Heart left ventricle (tissue), 16 donors: ENCODE results near the gene ATP5F1E. TPM values are rescaled to one million over a fixed set of nuclear protein-coding genes. Genes with fewer than 3 reads are reported as not detected.
A peak's percentile ranks its signal among the peaks of the same experiment; 100 is the strongest.

ENCODE experiments used
- ATAC-seq, 4 donors: fragments of 200-7000 bp; cut with Tn5 transposase; one replicate each; pipeline ENCODE4 v1.9.1; 2020 to 2022; ENCODE audit warnings: moderate library complexity in 4 of 4, mild to moderate bottlenecking in 3 of 4, moderate number of reproducible peaks in 1 of 4
- DNase-seq, 5 donors: peaks; one replicate each; pipeline ENCODE4 v3.0.0-alpha.2; 2020
- H3K27ac ChIP-seq, 12 donors: fragments of 200-600 bp; sonication (generic) in 4 of 12; one replicate each; pipeline versions ENCODE4 v1.5.0 to v1.8.0; 2016 to 2022; ENCODE audit warnings: mild to moderate bottlenecking in 2 of 12
- H3K27me3 ChIP-seq, 9 donors: fragments of 200-600 bp; sonication (generic) in 2 of 9; one replicate each; pipeline versions ENCODE4 v1.5.1 to v1.8.0; 2016 to 2022; ENCODE audit warnings: mild to moderate bottlenecking in 3 of 9
- H3K36me3 ChIP-seq, 9 donors: fragments of 200-600 bp; sonication (generic) in 2 of 9; one replicate each; pipeline versions ENCODE4 v1.5.0 to v1.8.0; 2018 to 2022; ENCODE audit warnings: mild to moderate bottlenecking in 2 of 9
- H3K4me1 ChIP-seq, 12 donors: fragments of 200-600 bp; sonication (generic) in 4 of 12; one replicate each; pipeline versions ENCODE4 v1.5.0 to v1.8.0; 2016 to 2022; ENCODE audit warnings: mild to moderate bottlenecking in 3 of 12
- H3K4me3 ChIP-seq, 12 donors: fragments of 200-600 bp; sonication (generic) in 4 of 12; one replicate each; pipeline versions ENCODE4 v1.5.0 to v1.8.0; 2017 to 2022; ENCODE audit warnings: mild to moderate bottlenecking in 9 of 12, moderate library complexity in 4 of 12
- H3K9me3 ChIP-seq, 12 donors: fragments of 200-600 bp; sonication (generic) in 4 of 12; one replicate each; pipeline versions ENCODE4 v1.5.0 to v1.8.0; 2016 to 2022; ENCODE audit warnings: mild to moderate bottlenecking in 1 of 12
- POLR2A ChIP-seq, 2 donors: fragments of 450-650 bp; IDR thresholded peaks; one replicate each; pipeline ENCODE4 v1.6.1; 2017; ENCODE audit warnings: antibody characterized with exemption in 2 of 2, mild to moderate bottlenecking in 2 of 2, moderate library complexity in 2 of 2
- WGBS, 4 donors: extraction: QIAGEN DNeasy Blood & Tissue Kit in 2 of 4; methylation state at CpG; one replicate each; pipeline versions ENCODE4 v1.1.5 to v1.1.7; 2013 to 2018; 5-methylcytosine and 5-hydroxymethylcytosine counted together
- intact Hi-C, 10 donors: fragments of 100-400 bp; cut with DNase I; formaldehyde crosslinking; loops; one replicate each; pipeline versions ENCODE4 v1.11.1 to v1.14.2; 2022
- polyA plus RNA-seq, 2 donors: library from polyadenylated mRNA; stranded (reverse); fragments of 200-250 nt; gene quantifications; one replicate each; pipeline ENCODE4 v1.2.3, GENCODE V29; 2013
- total RNA-seq, 9 donors: library from RNA; depleted of rRNA in 2 of 9; stranded (reverse); fragments of >200 nt in 2 of 9; fragmentation: NEBNext Ultra II Directional in 3 of 9; extraction: Animal tissue kit (Norgen Biotek cat#: 25700) in 3 of 9; gene quantifications; one replicate each; pipeline versions ENCODE4 v1.1.0 to v1.2.4, GENCODE V29; 2016 to 2023
- TF ChIP-seq, protein P1 (sequence below), 12 donors: fragments of 200-600 bp; sonication (generic) in 4 of 12; IDR thresholded peaks; one replicate each; pipeline versions ENCODE4 v1.5.0 to v1.8.0; 2018 to 2022; ENCODE audit warnings: antibody characterized with exemption in 12 of 12, mild to moderate bottlenecking in 5 of 12
- donor health status: ischemic (EF 13 %, LVEDD 7.1; RV severe dilation, severe dysfunction).
- donor health status: healthy with polysubstance abuse.
- donor health status: DM: no; HTN: yes; CAD: no.
- donor health status: DM: no; HTN: no; CAD: no.
- donor health status: ischemic (EF 25% LVEDD 6.9; RV normal size, moderate dysfunction).
- donor health status: ischemic (EF 25% LVEDD 5.7; RV mildly dilated, moderate dysfunction).
- donor health status: healthy.
- donor health status: DM: yes; HTN: yes; CAD: no.
- donor health status: ischemic (EF 35%, LVEDD 5.7; RV mildly dilated, moderate dysfunction).
- donor health status: nonischemic (EF 11% LVEDD 7.7; RV severe dilation, severe dysfunction).
- donor health status: DM: yes; HTN: yes; CAD: no.
- donor health status: PGD.
- donor health status: ischemic (EF 29% LVEDD 5.4; RV normal size, mild dysfunction).
- donor health status: nonischemic (EF 23%, LVEDD 6.1; RV moderate dilation, normal function).

ATP5F1E gene
- total and polyA plus RNA-seq, 11 donors, result 38.5 to 153 (median 116) TPM

DNA sequence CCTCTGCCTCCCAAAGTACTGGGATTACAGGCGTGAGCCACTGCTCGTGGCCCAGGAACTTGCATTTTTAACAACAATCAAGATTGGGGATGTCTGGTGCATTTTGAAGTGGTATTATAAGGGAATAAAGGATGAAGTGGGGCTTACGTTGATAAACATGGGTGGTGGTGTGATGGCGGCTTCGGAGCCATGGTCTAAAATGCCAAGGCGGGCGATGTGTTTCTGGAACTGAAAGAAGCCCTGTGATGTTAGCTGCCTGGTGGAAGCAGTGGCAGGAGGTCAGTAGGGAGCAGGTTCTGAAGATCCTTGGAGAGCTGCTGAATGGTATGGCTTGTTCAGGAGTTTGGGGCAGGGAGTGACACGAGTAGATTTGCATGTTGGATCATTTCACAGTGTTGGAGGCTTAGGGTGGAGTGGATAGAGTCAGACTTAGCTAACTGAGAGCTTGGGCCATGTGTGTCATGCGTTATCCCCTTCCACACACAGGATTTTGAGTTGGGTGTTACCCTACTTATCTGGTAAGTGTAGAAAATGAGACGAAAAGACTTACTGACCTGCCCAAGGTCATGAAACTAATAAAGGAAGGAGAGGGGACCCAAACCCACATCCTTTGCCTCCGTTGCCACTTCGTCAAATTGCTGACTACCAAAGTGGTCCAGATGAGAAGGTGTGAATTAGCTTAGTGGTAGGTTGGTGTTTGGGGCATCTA lies 49.6 kb downstream of the ATP5F1E start:
- intact Hi-C loops, result loop anchor here in 9 of 10 donors (5.0 to 10.0 kb wide), 7 partner anchors 50 to 330 kb away; partner anchors contain the start of genes ATP5F1E (in 5 of the 9) and STX16 (in 1 of the 9)

DNA sequence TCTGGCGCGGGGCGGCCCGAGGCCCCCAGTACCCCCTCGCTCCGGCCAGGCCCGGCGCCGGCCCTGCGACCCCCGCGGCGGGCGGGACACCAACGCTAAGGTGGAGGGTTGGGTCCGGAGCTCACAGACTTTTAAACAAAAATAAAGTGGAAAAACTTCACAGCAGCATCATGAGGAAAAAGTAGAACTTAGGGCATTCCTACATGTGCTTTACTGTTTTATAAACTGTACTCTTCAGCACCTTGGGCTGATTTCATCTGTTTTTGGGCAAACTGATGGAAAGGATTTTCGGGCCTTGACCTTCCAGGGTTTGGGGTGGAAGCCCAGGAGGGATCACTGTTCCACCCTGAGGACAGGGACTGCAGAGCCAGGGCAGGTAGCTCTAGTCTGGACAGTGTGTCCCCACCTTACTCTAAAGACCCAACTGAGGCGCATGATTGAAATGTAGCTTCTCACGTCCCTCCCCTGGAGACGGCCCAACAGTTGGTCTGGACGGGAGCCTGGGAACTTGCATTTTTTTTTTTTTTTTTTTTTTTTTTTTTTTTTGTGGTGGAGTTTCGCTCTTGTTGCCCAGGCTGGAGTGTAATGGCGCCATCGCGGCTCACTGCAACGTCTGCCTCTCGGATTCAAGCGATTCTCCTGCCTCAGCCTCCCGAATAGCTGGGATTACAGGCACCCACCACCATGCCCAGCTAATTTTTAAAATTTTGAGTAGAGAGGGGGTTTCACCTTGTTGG lies 50.3 kb downstream of the ATP5F1E start:
- ATAC-seq (peak in 1 of 4 donors; percentile 30), DNase-seq (no peak)
- intact Hi-C loops, result loop anchor here (1.0 to 10.0 kb wide), 10 partner anchors 51 to 329 kb away; partner anchors contain the start of genes ATP5F1E (in 5 of the 10) and STX16 (in 1 of the 10)

More for the DNA sequence above, 49.6 kb downstream of the ATP5F1E start:
- peak overlapping the region in 9 of 12 donors; percentile 71 to 96 (median 85) for H3K4me3 ChIP-seq
- H3K36me3 ChIP-seq, result peaks cover 0 to 20% (median 16%) of the 10 kb centered on the region in 9 donors
- no peak for TF ChIP-seq POLR2A (IDR thresholded peaks at IDR 0.05)
- TF ChIP-seq, protein P1, sequence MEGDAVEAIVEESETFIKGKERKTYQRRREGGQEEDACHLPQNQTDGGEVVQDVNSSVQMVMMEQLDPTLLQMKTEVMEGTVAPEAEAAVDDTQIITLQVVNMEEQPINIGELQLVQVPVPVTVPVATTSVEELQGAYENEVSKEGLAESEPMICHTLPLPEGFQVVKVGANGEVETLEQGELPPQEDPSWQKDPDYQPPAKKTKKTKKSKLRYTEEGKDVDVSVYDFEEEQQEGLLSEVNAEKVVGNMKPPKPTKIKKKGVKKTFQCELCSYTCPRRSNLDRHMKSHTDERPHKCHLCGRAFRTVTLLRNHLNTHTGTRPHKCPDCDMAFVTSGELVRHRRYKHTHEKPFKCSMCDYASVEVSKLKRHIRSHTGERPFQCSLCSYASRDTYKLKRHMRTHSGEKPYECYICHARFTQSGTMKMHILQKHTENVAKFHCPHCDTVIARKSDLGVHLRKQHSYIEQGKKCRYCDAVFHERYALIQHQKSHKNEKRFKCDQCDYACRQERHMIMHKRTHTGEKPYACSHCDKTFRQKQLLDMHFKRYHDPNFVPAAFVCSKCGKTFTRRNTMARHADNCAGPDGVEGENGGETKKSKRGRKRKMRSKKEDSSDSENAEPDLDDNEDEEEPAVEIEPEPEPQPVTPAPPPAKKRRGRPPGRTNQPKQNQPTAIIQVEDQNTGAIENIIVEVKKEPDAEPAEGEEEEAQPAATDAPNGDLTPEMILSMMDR (IDR thresholded peaks at IDR 0.05), result no peak
- peak overlapping the region in 3 of 12 donors; percentile 16 to 87 (median 27) for H3K27ac ChIP-seq
- no peaks in the 10 kb centered on the region for H3K9me3 ChIP-seq
- DNase-seq (peak in 1 of 5 donors; percentile 12), ATAC-seq (no peak)
- H3K4me1 ChIP-seq, result peaks cover 0 to 52% (median 30%) of the 10 kb centered on the region in 12 donors
- 82 to 89% (median 88%) methylated on average over 12 of the region's 12 CpGs for WGBS, 4 donors
- H3K27me3 ChIP-seq, result no peaks in the 10 kb centered on the region

DNA sequence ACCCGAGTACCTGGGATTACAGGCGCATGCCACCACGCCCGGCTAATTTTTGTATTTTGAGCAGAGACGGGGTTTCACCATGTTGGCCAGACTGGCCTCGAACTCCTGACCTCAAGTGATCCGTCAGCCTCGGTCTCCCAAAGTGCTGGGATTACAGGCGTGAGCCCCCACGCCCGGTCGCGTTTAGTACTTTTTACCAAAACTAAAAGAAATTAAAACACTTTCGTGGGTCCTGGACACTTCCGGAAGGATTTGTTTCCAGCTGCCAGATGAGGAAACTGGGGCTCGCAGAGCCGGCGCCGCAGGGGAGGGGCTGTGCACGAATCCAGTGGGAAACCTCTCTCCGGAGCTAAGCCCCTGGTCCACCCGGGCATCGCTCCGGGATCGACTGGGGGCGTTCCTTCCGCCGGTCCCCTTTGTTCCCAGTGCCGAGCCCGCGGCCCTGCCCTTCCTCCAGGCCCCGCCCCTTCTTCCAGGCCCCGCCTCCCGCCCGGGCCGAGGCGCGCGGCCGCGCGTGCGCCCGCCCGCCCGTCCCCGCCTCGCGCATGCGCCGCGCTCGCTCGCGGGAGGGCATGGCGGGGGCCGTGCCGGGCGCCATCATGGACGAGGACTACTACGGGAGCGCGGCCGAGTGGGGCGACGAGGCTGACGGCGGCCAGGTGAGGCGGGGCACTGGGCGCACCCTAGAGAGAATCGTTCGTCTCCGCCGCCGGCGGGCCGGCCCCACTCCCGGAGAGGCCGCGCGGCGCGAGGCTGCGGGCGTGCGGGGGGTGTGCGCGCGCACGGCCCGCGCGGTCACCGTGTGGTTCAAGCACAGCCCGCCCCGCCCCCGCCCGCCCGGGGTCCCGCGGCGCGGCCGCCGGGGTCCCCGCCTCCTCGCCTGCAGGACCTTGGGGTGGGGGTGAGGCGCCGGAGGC lies 51.2 kb downstream of the ATP5F1E start, which contains the start of gene NELFCD:
NELFCD (plus strand) TSS at position 546 of the 917 bp plus-strand sequence; CDS start at position 600, 54 bp downstream.
- peak; percentile 83 to 96 (median 94) for ATAC-seq
- TF ChIP-seq, protein P1 (IDR thresholded peaks at IDR 0.05), result no peak
- peak in 1 of 2 donors; percentile 88 for TF ChIP-seq POLR2A (IDR thresholded peaks at IDR 0.05)
- Histone ChIP-seq H3K9me3 (peaks cover 0 to 8% (median 4%) of the 10 kb centered on the region in 12 donors), H3K4me1 (peaks cover 0 to 44% (median 29%) of the 10 kb centered on the region in 12 donors), H3K36me3 (peaks cover 0 to 5% (median under 1%) of the 10 kb centered on the region in 9 donors), H3K27ac (peak within 1 kb of the TSS; percentile 53 to 93 (median 84)), H3K27me3 (no peaks in the 10 kb centered on the region), H3K4me3 (peak within 1 kb of the TSS; percentile 64 to 96 (median 78))
- peak; percentile 89 to 95 (median 91) for DNase-seq
- intact Hi-C loops, result loop anchor here (1.0 to 10.0 kb wide), 10 partner anchors 51 to 329 kb away; partner anchors contain the start of genes ATP5F1E (in 5 of the 10) and STX16 (in 1 of the 10)
- 7 to 50% (median 14%) methylated on average over 19 to 109 of the region's 109 CpGs for WGBS, 4 donors

More for the DNA sequence above, 50.3 kb downstream of the ATP5F1E start:
- peaks cover 0 to 13% (median 9%) of the 10 kb centered on the region in 9 donors for H3K36me3 ChIP-seq
- no peaks in the 10 kb centered on the region for H3K9me3 ChIP-seq
- TF ChIP-seq, protein P1 (IDR thresholded peaks at IDR 0.05), result no peak
- no peak for TF ChIP-seq POLR2A (IDR thresholded peaks at IDR 0.05)
- WGBS, 4 donors, result 18 to 21% (median 19%) methylated on average over 27 to 29 of the region's 29 CpGs
- peak overlapping the region; percentile 28 to 93 (median 84) for H3K27ac ChIP-seq
- H3K27me3 ChIP-seq, result no peaks in the 10 kb centered on the region
- peaks cover 0 to 51% (median 30%) of the 10 kb centered on the region in 12 donors for H3K4me1 ChIP-seq
- H3K4me3 ChIP-seq, result peak overlapping the region; percentile 64 to 96 (median 78)
